ENCODE data around the gene TENM3.

TENM3 gene

DNA sequence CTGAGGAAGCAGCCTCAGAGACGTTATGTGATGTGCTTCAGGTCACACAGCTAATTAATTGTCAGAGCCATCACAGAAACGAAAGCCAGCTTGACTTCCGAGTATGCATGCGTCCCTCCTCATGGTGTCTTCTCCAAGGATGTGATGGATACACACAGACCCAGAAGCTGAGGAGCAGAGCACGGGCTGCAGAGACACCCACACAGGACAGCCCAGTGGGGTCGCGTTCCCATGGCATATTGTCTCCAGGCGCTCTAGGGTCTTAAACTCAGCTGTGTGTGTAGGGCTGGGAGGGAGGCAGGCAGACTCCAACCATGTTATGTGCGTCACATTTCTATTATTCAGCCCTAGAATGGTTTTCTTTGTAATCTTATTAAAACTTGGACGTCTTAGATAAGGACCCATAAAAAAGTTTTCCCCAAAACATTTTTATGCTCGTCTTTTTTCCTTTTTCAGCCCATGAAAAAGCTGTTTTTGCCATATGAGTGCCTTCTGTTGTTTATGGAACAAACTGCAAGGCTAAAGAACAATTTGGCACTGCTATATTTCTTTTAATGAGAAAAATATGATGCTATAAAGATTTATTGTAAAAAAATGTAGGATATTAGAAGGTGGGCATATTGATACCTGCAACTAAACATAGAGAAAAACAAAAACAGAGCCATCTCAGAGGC lies 48.5 kb downstream of the TENM3 start:
- DNase-seq = no peak

DNA sequence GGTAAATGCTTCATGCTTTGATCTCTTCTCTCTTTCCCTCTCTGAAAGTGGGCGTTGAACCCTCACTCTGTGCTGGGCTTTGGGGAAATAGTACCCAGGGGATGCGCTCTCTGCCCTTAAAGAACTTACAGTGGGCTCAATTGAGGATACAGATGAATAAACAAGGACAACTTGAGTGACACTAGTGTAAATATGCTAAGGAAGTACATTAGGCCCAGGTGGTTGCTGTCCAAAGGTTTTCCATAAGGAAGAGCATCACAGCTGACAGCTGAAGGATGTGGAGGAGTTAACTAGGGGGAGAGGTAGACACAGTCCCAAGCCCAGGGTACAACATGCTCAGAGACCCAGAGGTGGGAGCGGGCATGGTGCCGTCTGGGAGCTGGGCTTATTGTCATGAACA lies 49.4 kb downstream of the TENM3 start:
- DNase-seq = no peak

DNA sequence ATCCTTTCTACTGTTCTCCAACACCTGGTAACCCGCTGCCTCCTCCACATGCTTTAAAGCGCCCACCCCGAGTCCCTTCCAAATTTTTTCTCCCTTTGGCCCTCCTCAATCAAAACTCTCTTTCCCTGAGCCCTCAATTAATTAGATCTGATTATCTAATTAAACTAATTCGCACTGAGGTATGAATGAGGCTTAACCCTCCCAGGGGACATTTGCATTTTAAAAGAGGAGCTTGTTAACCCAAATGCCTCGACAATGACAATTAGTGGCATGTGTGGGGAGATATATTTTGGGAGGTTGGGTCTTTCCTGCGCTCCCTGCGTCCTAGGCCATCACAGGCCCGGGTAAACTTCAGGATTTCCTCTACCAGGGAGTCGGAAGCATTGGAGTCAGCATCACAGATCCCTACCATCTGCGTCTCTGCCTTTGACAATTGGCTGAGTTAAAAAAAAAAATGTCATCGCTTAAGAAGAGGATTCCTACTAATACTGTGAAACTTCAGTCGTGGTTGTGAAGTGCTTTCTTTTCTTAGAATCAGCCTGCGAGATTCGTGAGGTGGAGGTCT lies 50.6 kb downstream of the TENM3 start:
- no peak for DNase-seq

DNA sequence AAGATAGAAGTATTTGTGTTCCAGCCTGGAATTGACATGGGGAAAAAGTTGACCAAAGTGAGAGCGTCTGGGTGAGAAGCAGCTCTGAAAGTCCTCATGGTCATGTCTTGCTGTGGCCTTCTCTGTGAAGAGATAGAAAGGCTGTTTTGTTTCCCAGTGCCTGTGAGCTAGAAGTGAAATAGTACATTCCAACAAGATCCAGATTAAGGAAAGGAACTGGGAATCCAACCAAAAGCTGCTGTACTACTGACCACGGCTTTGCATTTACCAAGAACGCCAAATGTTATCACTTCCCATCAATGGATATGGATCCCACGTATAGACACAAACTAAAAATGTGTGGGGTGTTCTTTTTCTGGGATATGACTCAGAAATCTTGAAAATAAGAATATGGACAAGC lies 51.2 kb downstream of the TENM3 start:
- DNase-seq = no peak

DNA sequence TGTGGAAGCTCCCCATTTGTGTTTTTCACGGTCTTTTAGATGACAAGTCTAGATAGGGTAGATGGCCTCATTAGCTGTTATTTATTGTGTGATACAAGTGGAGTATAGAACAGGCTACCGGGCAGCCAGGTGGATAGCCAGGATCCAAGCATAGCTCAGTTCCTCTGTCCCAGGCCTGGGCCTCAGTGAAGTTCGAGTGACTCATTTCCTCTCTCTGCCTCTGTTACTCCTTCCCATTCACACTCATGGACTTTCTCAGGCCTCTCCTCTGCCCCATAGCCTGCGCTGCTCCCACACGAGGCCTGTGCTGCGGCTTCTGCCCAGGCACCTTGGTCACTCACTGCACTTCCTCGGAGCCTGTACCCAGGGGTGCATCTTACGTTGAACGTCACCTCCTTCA lies 54.5 kb downstream of the TENM3 start:
- DNase-seq = no peak

DNA sequence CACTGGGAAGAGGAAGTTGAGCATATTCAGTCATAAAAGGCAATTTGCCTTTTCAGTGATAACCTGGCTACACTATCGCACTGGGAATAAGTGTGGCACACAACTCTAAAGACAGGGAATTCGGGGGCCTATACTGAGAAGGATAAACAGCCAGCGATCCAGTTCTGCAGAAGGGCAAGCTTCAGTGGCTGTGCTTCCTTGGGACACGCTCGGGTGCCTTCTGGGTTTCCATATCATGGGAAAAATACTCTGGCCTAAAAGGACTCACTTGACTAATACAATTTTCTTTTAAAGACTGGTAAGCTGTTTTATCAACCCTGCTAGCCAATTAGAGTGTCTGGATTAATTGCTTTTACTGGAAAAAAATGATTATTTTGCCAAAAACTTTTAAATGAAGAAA lies 58.5 kb downstream of the TENM3 start:
- DNase-seq = no peak

DNA sequence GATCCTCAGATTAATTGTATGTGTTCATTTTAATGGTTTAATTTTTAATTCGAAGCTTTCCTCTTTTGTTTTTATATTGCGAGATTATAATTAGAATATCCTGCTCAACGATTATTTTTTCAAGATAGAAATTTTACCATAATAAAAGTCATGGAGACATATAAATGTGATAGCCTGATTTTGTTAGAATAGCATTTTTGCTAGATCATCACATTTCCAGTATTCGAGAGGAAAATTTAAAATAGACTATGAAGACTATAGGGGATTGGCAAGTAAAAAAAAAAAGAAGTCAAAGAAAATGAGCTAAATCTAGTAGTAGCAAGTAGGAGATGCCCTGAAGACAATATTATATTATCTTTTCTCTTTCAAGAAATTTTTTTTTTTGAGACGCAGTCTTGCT lies 60.6 kb downstream of the TENM3 start:
- no peak for DNase-seq

DNA sequence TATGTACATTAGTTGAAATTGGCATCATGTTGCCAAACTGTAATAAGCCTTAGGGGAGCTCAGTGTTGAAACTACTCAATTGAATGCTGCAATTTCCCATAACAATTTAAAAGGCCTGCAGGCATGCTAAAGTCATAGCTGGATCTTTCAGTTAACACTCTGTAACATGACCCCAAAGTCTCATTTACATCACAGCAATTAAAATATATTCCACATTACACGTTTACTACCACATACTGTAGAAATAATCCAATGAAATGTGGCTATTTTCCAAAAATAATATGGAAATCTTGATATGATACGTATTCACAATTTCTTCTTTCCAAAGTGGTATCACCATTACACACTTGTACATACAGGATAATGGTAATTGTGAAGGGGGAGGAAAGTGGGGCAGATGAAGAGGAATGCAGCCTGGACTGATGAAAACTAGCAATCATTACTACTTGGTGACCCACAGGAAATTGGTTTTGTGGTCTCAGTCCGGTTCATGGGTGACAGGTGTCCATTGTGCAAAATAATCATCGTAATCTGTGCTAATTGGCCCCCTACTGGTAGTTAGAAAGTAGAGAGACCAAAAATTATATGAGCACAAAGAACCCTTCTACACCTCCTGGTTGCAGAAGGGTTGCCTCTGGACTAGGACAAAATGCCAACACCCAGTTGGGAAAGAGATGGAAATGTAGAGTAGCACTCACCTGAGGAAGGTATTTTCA lies 63.7 kb downstream of the TENM3 start:
- peak in 1 of 2 experiments; percentile 10 for DNase-seq

DNA sequence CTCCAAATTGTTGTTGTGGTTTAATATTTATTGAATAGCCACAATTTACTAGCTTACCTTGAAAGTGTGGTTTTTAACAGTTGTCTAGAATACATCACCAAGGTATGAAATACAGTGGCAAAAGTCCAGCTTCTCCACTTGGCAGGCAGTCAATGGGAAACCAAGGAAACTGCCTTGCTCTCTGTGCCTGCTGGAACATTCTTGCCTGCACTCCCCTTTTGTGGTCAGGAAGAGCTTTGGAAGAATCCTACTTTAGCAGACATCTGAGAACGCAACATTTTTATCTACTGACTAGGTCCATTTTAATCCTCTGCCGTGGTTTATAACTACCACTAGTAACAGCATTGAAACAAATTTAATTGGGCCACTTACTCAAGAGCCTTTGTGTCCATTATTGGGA lies 64.5 kb downstream of the TENM3 start:
- DNase-seq = no peak

DNA sequence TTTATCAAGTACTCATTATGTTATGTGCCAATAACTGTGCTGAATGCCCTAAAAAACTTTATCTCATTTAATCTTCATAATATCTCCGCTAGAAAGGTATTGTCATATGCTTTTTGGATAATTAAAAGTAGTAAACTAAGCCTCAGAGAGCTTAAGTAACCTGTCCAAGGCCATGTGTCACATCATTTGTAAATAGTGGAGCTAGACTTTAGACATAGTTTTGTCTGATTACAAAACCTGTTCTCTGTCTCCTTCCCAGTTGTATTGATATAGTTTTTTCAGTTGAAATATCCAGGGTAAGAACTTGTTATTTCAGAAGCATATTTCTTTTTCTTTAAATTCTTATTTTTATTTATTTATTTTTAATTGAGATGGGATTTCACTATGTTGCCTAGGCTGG lies 66.7 kb downstream of the TENM3 start:
- DNase-seq = no peak

DNA sequence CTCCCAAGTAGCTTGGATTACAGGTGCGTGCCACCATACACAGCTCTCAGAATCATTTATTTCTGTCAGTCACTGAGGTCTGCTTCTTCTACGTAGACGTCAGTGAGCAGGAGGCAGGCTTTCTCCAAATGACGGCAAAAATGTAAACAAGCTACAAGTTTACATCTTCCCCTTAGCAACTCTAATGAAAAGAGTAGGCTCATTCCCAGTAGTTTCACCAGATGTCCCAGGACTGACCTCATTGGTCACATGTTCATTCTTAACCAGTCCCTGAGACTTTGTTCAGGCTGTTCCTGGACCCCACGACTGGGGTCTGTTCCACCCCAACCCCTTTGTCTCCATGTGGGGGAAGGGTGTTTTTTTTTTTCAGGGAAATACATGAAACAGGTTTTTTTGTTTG lies 67.1 kb downstream of the TENM3 start:
- DNase-seq = no peak

DNA sequence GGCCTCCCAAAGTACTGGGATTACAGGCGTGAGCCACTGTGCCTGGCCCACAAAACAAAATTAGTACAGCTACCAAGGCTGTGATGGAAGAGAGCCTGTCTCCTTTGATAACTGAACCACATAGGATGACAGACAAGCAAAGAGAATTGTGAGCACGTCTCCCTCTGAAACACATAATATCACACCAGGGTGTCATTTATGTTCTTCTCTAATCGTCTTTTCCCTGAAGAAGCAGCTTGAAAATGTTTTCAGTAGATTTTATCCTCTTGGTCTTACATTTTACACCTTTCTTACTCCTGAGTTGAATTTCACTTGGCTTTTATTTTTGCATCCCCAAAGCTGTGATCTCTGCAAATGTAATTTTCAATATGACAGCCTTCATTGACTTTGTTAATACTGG lies 67.8 kb downstream of the TENM3 start:
- DNase-seq = no peak

DNA sequence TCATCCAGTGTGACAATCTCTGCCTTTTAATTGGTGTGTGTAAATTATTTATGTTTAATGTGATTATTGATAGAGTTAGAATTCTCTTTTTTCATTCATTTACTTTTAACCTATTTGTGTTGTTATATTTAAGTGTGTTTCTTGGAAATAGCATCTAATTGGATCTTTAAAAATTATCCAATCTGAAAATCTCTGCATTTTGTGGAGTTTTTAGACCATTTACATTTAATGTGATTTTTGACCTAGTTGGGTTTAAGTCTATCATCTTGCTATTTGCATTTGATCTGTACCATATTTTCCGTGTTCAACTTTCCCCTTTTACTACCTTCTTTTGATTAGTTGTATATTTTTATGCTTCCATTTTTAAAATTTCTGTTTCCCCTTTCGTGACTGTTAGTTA lies 71.3 kb downstream of the TENM3 start:
- DNase-seq = no peak

DNA sequence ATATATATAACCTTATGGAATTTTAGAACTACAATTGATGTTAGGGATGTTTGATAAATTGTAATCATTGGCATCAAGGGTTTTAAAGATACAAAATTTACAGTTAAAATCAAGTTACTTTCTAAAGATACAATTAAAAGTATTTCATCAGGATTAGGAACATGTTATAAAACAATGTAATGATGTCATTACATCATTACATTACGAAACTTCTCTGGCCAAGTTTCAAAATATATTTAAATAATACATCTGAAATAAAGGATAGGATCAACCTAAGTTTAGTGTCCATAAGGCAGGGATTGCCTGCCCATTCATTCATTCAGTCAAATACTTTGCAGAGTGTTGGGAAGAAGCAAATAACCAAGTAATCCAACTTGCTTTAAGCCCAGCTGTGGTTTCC lies 75.1 kb downstream of the TENM3 start:
- no peak for DNase-seq

DNA sequence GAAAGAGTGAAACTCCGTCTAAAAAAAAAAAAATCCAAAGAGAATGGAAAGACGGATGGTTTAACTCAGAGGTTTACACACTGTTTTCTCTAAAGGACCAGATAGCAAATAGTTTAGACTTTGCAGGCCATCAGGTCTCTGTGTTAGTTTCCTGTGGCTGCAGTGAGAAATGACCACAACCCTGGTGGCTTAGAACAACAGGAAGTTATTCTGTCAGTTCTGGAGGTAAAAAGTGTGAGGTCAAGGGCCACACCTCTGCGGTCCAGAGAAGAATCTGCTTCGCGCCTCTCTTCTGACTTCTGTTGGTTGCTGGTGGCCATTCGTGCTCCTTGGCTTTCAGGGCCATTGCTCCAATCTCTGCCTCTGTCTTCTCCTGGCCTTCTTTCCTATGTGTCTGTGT lies 76.9 kb downstream of the TENM3 start:
- no peak for DNase-seq

DNA sequence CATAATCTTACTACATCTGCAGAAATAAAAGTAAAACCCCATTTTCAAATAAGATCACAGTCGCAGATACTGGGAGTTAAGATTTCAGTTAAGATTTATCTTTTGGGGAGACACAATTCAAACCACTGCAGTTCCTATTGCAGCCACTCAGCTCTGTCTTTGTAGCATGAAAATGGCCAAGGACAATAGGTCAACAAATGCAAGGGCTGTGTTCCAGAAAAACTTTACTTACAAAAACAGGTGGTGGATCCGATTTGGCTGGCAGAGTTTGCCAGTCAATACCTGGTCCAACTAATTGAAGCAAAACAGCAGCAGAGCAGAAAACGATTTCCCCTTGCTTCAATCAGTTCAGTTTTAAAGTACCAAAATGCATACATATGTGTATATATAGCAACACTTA lies 77.4 kb downstream of the TENM3 start:
- DNase-seq = no peak

DNA sequence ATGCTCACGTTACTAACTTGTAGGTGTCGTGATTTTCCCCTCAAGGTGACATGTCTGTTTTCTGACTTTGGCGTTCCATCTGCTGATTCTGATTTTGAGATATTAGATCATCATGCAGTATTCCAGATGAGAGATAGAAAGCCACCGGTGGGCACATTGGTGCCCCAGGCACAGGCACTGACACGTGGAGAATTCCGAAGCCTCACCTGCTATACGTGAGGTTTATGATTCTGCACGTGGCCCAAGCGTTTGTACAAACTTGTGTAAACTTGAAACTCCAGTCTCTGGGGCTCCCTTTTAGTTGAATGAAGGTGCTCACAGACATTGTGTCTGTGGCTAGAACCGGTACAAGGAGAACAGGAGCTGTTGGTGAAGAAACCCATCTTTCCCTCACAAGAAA lies 81.1 kb downstream of the TENM3 start:
- DNase-seq = no peak

DNA sequence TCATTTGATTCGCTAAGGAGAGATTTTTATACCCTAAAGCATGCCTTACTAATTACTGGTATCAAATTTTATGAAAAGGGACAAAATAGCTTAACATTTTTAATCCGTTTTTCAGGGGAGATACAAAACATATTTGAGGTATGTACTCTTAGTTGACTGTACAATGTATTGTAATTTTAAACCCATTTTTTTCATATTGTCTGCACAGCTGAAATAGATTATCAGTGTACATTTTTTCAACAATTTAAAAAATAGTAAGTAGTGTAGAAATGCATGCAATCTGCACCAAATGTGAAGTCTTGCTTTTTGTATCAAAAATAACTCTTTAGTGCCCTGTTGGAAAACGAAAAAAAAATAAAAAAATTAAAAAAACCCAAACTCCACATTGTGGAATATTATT lies 82.2 kb downstream of the TENM3 start:
- no peak for DNase-seq

DNA sequence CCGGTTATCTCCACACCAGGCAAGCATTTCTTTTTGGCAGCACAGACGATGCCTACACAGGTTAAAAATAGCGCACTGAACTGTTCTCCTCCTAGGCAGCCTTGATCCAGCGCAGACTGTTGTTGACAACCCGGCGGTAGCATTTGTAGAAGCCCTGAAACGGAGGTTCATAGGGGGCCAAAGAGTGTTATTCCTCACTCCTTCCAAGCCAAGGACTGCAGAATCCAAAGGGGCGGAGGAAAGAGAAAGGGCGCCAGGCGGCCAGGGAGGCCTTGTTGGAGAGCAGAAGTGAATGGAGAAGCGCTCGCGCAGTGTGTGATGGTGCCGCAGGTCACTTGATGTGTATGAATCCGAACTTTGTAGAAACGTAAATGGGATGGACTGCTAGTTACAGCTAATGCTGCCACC lies 82.7 kb downstream of the TENM3 start:
- DNase-seq = no peak

DNA sequence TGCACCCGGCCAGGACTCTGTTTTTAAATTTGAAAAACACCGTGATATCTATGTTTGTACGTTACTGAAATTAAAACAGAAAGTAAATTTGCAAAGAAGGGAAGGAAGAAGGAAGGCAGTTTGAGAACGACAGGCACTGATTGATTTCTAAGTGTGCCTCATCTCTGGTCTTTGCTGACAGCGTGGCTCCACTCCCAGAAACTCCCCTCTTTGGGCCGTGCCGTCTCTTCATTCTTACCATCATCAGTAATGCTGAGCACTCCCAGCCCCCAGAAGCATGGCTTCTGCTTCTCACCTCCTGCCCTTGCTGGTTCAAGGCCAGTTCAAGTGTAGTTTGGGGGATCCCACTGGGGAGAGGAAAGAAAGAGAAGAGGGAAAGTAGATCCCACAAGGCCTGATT lies 85.3 kb downstream of the TENM3 start:
- no peak for DNase-seq

DNA sequence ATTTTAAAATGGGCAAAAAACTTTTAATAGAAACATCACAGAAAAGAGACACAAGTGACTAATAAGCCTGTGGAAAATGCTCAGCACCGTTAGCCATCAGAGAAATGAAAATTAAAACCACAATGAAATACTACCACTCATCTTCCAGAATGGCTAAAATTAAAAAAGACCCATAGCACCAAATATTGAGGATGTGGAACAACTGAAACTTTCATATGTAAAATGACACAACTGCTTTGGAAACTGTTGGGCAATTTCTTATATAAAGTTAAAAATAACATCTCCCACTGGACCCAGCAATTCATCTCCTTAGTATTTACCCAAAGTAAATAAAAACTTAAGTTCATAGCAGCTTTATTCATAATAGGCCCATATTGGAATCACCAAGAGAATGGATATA lies 94.2 kb downstream of the TENM3 start:
- DNase-seq = no peak

DNA sequence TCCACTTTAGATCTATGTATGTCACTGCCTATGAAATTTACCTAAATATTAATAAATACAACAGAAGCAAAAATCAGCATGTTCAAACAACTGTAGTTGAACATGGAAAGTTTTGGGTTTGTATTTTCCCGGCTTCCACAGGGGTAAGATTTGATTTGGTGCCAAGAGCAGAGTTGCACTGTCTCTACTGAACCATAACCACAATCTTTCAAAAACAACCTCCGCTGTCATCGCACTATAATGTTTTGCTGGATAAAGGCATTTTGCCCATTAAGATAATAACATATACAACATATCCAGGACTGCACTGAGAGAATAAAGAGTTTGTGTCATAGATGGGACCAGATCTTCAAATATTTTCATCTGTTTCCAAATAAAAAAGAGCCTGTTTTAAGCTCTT lies 94.9 kb downstream of the TENM3 start:
- DNase-seq = no peak

DNA sequence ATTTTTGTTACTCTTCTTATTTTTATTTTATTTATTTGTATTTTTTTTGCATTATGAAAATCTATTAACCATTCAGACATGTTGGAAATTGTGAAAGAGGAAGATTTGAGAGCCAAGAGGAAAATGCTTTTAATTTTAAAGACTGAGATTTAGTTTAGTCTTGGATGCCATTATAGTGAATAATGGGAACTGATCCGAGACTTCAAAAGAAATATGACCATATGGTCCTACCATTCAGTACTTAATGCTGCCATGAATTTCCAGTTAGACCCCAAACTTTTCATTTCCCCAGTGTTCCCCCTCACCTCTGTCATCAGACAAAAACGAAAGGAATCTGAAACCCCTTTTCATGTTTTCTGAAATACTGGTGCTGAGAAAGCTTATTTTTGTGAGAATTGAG lies 95.5 kb downstream of the TENM3 start:
- no peak for DNase-seq

DNA sequence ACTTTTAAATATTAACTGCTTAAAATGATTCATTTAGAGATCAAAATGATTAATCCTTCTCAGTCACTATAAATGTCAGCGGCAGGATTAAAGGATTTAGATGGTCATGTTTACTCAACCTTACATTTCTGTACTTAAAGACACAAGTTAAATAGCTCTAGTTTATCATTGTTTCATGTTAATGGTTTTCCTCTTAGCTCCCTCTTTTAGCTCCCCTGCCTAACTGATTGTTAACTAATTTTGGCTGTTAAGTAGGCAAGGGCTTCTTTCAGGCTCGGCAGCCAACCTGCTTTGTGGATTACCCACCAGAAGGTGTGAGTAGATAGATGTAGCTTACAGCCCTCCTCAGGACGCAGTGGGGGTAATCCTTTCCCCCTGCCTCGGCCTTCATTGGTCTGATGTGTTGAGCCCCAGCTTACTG lies 96.0 kb downstream of the TENM3 start:
- DNase-seq = no peak

DNA sequence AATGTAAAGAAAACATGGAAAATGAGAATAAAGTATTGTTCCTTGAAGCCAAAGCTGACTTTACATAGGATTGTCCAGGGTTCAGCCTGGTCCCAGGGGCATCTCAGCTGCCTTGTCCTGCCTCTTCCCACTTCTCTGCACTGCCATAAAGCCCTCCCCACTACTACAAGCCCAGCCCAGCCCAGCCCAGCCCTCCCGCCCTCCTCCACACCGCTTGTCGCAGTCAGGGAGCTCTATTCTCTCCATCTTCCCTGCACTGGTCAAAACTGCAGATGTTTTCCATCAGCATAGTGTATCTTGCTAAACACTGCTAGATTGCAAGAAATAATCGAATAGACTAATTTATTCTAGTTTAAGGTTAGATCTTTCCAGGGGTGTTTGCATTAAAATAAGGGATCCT lies 100.3 kb downstream of the TENM3 start:
- no peak for DNase-seq

Measured in NCI-H1930 (cell line).